GM21786 (cell line): Measurements from ENCODE around the gene HPGD.

ENCODE experiments used
- ATAC-seq: cut with Tn5 transposase; IDR thresholded peaks from one replicate; pipeline ENCODE4 v1.9.1; 2021; ENCODE audit not compliant: unreplicated experiment

The HPGD gene

DNA sequence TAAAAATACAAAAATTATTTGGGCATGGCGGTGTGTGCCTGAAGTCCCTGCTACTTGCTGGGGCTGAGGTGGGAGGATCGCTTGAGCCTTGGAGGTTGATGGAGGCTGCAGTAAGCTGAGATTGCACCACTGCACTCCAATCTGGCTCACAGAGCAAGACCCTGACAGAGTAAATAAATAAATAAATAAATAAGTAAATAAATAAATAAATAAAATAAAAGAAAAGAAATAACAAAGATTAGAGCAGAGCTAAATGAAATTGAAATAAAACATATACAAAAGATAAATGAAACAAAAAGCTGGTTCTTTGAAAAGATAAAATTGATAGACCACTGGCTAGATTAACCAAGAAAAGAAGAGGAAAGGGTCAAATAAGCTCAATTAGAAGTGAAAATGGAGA, 43.1 kb downstream of the HPGD start:
- ATAC-seq, result no peak

DNA sequence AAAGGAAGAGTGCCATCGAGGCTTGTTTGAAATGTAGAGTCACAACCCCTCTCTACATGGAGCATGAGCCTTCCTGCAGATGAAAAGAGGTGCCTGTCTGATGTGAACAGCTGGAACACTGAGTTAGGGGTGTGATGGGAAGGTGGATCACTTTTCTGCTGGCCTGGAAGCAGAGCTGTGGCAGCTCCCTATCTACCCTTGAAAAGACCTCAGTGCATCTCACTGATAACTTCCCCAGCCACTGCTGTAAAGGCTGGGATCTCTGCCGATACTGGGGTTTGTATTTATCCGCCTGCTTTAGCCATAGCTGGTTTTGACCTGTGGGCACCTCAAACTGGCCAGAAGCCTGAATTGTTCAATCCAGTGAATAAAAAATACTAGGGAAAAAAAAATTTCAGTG, 46.8 kb downstream of the HPGD start:
- no peak for ATAC-seq

- no peak for ATAC-seq
These were observed 47.7 kb downstream of the HPGD start for GRCh38 chr4:174474457-174475075.

- ATAC-seq, result no peak
These were observed 55.2 kb downstream of the HPGD start for GRCh38 chr4:174467107-174467506.

DNA sequence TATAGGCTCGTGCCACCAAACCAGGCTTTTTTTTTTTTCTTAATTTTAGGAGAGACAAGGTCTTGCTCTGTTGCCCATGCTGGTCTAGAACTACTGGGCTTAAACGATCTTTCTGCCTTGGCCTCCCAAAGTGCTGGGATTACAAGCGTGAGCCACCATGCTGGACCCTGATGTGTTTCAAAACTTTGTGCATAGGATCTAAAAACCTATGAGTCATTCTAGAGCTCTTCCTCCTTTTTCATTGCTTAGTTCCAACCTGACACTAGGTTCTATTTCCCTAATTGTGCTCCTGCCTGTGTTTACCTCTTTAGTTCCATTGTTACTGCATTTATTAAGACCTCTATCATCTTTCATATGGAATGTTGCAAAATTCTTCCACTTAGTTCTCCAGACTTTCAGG, 57.3 kb downstream of the HPGD start:
- ATAC-seq, result no peak

DNA sequence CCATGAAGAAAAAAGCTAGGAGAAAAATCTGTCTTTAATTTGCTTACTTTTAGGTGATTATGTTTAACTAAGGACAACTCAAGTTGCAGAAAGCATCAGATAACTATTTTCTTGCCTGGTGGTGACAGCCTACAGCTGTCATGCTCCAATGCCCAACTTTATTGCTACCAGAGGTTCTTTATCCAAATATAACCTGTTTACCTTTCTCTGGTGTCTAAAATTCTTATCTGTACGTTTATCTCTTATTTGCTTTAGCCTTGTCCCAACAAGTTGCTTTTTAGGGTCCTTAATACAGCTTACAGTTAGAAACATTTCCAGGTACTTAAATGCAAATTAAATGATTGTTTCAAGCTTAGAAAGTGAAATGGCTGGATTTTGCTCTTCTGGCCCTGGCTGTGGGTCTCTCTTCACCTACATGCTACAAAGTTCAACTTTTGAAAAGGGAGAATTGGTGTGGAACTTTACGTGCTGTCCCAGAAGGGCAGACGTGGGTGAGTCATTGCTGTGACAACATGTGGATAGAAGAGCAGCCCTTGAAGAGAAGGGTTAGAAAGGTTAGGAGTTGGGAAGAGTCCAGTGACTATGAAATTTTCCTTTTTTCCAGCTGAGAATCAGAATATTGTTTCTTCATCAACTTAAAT, 60.7 kb downstream of the HPGD start:
- no peak for ATAC-seq

- no peak for ATAC-seq
These were observed 61.6 kb downstream of the HPGD start for GRCh38 chr4:174460684-174461083.

DNA sequence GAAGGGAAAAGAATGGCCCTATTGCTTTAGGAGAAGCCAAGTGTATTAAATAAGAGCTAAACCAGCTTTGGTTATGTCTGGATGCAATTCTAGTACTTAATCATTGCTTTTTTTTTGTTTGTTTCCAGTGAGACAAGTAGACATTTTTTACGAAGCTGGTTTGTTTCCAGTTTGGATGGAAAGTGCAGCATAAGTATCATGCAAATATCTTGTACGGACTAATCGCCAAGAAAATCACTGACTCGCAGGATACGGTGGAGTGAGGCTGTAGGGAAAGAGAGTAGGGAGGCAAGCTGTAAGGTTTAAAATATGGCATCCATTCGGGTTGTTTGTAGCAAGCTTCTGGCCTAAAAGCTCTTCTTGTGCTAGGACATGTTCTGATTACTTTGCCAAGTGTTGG, 64.8 kb downstream of the HPGD start:
- ATAC-seq, result no peak

DNA sequence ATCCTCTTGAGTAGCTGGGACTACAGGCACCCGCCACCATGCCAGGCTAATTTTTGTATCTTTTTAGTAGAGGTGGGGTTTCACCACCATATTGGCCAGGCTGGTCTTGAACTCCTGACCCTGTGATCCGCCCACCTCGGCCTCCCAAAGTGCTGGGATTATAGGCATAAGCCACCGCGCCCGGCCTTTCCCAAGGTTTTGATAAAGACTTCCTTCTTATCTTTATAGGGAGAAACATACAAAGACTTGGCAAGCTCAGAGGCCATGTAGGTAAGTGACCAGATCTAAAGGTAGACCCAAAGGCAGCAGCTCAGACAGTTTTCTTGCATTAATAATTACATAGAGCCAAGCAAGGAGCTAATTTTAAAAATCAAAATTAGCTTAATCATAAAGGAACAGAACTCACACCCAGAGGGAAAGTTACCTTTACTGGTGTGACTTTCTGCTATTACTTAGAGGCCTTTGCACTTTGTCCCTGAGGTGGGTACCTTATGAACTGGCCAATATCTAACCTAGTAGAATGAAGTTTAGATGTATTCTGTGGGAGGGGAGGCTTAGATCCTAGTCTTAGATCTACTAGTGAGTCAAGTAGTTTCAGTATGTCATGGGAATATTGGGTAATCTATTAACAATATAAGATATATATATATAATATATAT, 67.3 kb downstream of the HPGD start:
- ATAC-seq, result no peak

- ATAC-seq, result no peak
These were observed 70.5 kb downstream of the HPGD start for GRCh38 chr4:174451718-174452296.

- no peak for ATAC-seq
These were observed 71.5 kb downstream of the HPGD start for GRCh38 chr4:174450786-174451125.

DNA sequence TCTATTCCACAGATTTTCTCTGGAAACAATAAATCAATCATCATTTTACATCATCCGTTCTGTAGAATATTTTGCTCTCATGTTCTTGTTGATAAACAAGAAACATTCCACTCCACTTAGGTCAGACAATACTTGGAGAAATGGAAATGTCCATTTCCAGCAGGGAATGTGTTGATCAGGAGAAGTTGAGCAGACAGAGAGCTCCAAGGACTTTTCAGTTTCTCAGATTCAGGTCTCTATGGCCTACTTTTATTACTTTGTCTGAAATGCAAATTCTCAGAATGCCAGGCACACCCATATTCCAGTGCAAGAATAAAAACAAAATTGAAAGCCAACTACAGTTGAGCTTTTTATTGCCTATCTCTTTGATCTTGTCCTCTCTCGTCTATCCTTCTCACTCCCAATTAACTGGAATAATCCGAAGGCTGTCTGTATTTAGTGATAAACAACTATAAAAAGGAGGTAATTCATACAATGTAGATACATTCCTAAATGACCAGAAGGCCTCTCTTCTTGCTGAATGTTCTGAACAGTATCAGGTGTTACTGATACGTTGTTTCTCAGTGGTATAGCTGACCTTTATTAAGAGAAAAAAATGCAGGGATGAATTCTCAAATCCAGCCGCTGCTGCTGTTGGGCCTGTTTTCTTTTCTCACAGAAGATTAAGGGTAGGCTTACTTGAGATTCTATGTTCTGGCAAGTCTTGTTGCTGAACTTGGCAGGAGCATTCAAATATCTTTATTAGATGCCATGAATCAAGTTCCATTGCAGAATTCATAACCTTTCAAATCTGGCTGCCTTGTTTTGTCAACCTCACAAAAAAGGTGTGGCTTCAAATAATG, 72.1 kb downstream of the HPGD start:
- no peak for ATAC-seq

- ATAC-seq, result no peak
These were observed 73.1 kb downstream of the HPGD start for GRCh38 chr4:174449152-174449551.

GRCh38 chr4:174444390-174444789, 77.9 kb downstream of the HPGD start:
- ATAC-seq, result no peak
